ENCODE measurements around the gene KLHL17. TPM values are rescaled to one million over a fixed set of nuclear protein-coding genes. Genes with fewer than 3 reads are reported as not detected.

The KLHL17 gene
- total RNA-seq, 1 donor from 2014 or later, result 15.1 TPM

DNA sequence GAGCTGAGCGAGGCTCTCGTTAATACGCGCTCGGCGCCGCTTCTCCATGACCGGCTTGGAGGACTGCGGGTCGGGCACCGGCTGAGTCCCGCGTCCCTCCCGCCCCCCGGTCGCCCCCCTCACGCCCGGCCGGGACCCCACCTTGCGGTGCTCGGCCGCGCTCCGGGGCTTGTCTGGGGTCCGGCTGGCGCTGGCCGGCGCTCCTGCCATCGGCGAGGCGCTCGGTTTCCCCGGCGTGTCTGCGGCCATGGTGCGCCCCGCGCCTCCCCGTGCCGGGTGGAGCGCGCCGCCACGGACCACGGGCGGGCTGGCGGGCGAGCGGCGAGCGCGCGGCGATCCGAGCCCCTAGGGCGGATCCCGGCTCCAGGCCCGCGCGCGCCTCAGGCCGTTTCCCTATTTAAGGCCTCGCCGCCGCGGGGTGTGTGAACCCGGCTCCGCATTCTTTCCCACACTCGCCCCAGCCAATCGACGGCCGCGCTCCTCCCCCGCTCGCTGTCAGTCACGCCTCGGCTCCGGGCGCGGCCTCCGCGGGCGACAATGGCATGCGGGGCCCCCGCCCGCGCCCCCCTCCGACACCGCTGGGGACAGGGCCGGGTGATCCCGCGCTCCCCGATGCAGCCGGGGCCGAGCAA is 39.5 kb downstream of the KLHL17 start, which contains the start of gene HES4:
Gene HES4 (minus strand): TSS at position 373 of the 632 bp plus-strand sequence. CDS start 124 bp downstream, at position 249.
- peak; percentile 60 for DNase-seq
- TF ChIP-seq, protein P1, sequence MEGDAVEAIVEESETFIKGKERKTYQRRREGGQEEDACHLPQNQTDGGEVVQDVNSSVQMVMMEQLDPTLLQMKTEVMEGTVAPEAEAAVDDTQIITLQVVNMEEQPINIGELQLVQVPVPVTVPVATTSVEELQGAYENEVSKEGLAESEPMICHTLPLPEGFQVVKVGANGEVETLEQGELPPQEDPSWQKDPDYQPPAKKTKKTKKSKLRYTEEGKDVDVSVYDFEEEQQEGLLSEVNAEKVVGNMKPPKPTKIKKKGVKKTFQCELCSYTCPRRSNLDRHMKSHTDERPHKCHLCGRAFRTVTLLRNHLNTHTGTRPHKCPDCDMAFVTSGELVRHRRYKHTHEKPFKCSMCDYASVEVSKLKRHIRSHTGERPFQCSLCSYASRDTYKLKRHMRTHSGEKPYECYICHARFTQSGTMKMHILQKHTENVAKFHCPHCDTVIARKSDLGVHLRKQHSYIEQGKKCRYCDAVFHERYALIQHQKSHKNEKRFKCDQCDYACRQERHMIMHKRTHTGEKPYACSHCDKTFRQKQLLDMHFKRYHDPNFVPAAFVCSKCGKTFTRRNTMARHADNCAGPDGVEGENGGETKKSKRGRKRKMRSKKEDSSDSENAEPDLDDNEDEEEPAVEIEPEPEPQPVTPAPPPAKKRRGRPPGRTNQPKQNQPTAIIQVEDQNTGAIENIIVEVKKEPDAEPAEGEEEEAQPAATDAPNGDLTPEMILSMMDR (IDR thresholded peaks at IDR 0.05), result no peak
- POLR2A ChIA-PET, result no interaction called here
- peak within 1 kb of the TSS; percentile 75 for H3K4me3 Mint-ChIP-seq
- CTCF ChIA-PET, result no interaction called here
- H3K27ac Mint-ChIP-seq, result no peak within 1 kb of the TSS
- H3K36me3 Mint-ChIP-seq (ENCODE audit: low read depth), result no peaks in the 10 kb centered on the region
- intact Hi-C loops (cut with micrococcal nuclease), result loop anchor here (2.0 kb wide), 1 partner anchor 13 kb away; the partner anchor contains the start of gene ISG15
- peak; percentile 64 for ATAC-seq (ENCODE audit: low read depth)
- peaks cover 27% of the 10 kb centered on the region for H3K27me3 Mint-ChIP-seq
- peaks cover 19% of the 10 kb centered on the region for H3K4me1 Mint-ChIP-seq
- H3K9me3 Mint-ChIP-seq, result no peaks in the 10 kb centered on the region

DNA sequence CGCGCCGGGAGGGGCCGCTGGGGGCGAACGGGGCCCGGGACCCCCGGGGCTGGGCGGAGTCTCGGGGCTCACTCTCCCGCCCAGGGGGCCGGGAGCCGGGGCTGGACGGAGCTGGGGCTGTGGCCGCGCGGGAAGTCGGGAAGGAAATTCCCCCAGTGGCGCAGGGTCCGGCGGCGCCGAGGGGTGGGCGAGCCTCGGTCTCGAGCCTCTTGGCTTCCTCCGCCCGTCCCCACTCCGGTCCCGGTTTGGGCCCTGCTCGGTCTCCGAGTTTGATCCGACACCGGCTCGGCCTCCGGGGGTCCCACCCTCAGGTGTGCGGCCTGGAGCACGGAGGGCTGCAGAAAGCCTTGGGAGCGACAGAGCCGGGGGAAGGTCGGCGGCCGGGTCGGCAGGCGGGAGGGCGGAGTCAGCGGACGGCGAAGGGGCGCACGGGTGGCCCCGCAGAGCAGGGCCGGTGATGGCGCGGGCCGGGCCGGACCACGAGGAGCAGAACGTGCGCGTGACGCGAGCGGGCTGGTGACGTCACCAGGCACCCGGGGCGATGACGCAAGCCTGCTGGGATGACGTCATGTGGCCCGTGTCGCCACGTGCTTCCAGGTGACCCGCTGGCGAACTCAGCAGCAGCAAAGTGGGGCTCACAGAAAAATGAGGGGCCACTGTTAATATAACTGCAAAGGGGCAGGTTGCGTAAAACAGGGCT is 40.1 kb downstream of the KLHL17 start:
- peak; percentile 25 for ATAC-seq (ENCODE audit: low read depth)
- DNase-seq, result peak; percentile 66
- Mint-ChIP-seq H3K9me3 (no peaks in the 10 kb centered on the region), H3K27me3 (peaks cover 29% of the 10 kb centered on the region), H3K4me3 (peak overlapping the region; percentile 75), H3K4me1 (peaks cover 24% of the 10 kb centered on the region), H3K36me3 (ENCODE audit: low read depth) (no peaks in the 10 kb centered on the region), H3K27ac (no peak overlapping the region)
- POLR2A ChIA-PET, result interaction anchor here (2.2 kb wide), 1 partner anchor 13 kb away, joined by 10 read pairs; the partner anchor contains the start of gene ISG15
- CTCF ChIA-PET, result interaction anchor here (1.6 to 2.1 kb wide), 2 partner anchors 18 to 63 kb away, joined by 4 to 8 read pairs; partner anchors contain the start of gene PERM1
- TF ChIP-seq, protein P1 (IDR thresholded peaks at IDR 0.05), result no peak
- intact Hi-C loops (cut with micrococcal nuclease), result loop anchor here (1.0 kb wide), 1 partner anchor 16 kb away; no protein-coding TSS in a partner anchor

DNA sequence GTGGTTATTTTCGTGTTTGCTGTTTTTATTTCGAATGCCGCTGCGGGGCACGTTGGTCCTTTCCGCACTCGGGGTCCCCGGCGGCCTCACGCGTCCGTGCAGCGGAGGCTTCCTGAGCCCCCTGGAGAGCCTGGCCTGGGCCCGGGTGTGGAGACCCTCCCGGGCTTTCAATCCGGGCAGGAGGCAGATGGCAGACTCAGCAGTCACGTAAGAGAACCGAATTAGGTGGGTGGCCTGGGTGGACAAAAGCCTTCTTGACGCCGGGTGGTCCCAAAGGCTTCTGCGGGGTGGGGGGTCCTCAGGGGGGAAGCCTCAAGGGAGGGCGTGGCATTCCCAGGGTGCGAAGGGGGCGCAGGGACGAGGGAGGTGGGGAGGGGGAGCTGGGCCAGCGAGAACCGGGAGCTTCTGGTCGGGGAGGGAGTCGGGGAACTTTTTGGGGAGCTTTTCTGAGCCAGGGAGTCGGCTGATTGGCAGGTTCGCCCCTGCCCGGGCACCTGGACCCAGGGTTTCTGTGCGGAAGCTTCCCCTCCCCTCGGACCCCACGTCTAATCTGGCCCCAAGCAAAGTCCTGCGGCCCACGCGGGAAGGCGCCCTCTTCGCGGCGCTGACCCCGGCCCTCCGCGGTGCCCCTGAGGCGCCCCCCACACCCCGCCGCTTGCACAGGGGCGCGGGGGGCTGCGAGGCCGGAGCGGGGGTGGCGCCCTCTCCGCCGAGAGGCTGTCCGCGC is 40.8 kb downstream of the KLHL17 start:
- DNase-seq (no peak), ATAC-seq (ENCODE audit: low read depth) (no peak)
- intact Hi-C loops (cut with micrococcal nuclease), result loop anchor here (1.0 kb wide), 1 partner anchor 17 kb away; no protein-coding TSS in a partner anchor
- Mint-ChIP-seq H3K27ac (no peak overlapping the region), H3K9me3 (no peaks in the 10 kb centered on the region), H3K36me3 (ENCODE audit: low read depth) (no peaks in the 10 kb centered on the region), H3K4me1 (peaks cover 21% of the 10 kb centered on the region), H3K4me3 (peak overlapping the region; percentile 75), H3K27me3 (peaks cover 28% of the 10 kb centered on the region)
- POLR2A ChIA-PET, result interaction anchor here (2.2 kb wide), 1 partner anchor 12 kb away, joined by 10 read pairs; the partner anchor contains the start of gene ISG15
- TF ChIP-seq, protein P1 (IDR thresholded peaks at IDR 0.05), result no peak
- CTCF ChIA-PET, result interaction anchor here (0.7 to 2.2 kb wide), 4 partner anchors 13 to 568 kb away, joined by 3 to 14 read pairs (median 6); partner anchors contain the start of genes ISG15 and PERM1

- peaks cover 21% of the 10 kb centered on the region for H3K4me1 Mint-ChIP-seq
- TF ChIP-seq, protein P1 (IDR thresholded peaks at IDR 0.05), result no peak
- H3K36me3 Mint-ChIP-seq (ENCODE audit: low read depth), result no peaks in the 10 kb centered on the region
- H3K27me3 Mint-ChIP-seq, result peaks cover 36% of the 10 kb centered on the region
- no peak overlapping the region for H3K27ac Mint-ChIP-seq
- ATAC-seq (ENCODE audit: low read depth), result no peak
- ChIA-PET CTCF (no interaction called here), POLR2A (interaction anchor here (1.0 kb wide), 1 partner anchor 10 kb away, joined by 3 read pairs; no protein-coding TSS in a partner anchor)
- H3K4me3 Mint-ChIP-seq, result no peak overlapping the region
- no peaks in the 10 kb centered on the region for H3K9me3 Mint-ChIP-seq
- DNase-seq, result no peak
- intact Hi-C loops (cut with micrococcal nuclease), result loop anchor here (2.0 kb wide), 1 partner anchor 15 kb away; no protein-coding TSS in a partner anchor
These were observed 43.4 kb downstream of the KLHL17 start for GRCh38 chr1:1003618-1004419.
